Stomach (tissue), 9 donors: ENCODE data around the gene TRIO. TPM values are rescaled to one million over a fixed set of nuclear protein-coding genes. Genes with fewer than 3 reads are reported as not detected.
A peak's percentile ranks its signal among the peaks of the same experiment; 100 is the strongest.

ENCODE experiments used
- DNase-seq, 2 donors: peaks; one replicate each; pipeline versions ENCODE4 v3.0.0 to v3.0.0-alpha.2; 2013 to 2019
- H3K27ac ChIP-seq, 5 donors: fragments of 200-600 bp in 4 of 5; sonication (generic) in 4 of 5; one replicate each; pipeline ENCODE4 v1.5.1; 2013 to 2019; ENCODE audit warnings: mild to moderate bottlenecking in 1 of 5, moderate library complexity in 1 of 5
- H3K27me3 ChIP-seq, 3 donors: fragments of 200-600 bp; sonication (generic); one replicate each; pipeline ENCODE4 v1.5.1; 2017 to 2019; ENCODE audit warnings: mixed run types in 1 of 3
- H3K36me3 ChIP-seq, 4 donors: fragments of 200-600 bp; sonication (generic); 1 replicate in 3 of 4; 2 replicates in 1 of 4; pipeline ENCODE4 v1.5.1; 2016 to 2019
- H3K4me1 ChIP-seq, 4 donors: fragments of 200-600 bp; sonication (generic); one replicate each; pipeline ENCODE4 v1.5.1; 2016 to 2019
- H3K4me3 ChIP-seq, 4 donors: fragments of 200-600 bp; sonication (generic) in 3 of 4; one replicate each; pipeline ENCODE4 v1.5.1; 2016 to 2019; ENCODE audit warnings: mild to moderate bottlenecking in 1 of 4
- H3K9me3 ChIP-seq, 4 donors: fragments of 200-600 bp; sonication (generic); one replicate each; pipeline ENCODE4 v1.5.1; 2016 to 2019
- CTCF ChIP-seq, 7 experiments: fragments of 450-650 bp in 4 of 7; fragments of 200-600 bp in 3 of 7; sonication (generic) in 3 of 7; IDR thresholded peaks; one replicate each; pipeline ENCODE4 v1.5.1; 2016 to 2019; ENCODE audit warnings: antibody characterized with exemption in 7 of 7, control low read depth in 2 of 7, mild to moderate bottlenecking in 1 of 7
- EP300 ChIP-seq: sonication (generic); formaldehyde crosslinking; IDR thresholded peaks from one replicate; pipeline ENCODE4 v1.6.1; 2017; ENCODE audit warnings: antibody characterized with exemption
- POLR2A ChIP-seq, 4 donors: fragments of 450-650 bp; IDR thresholded peaks; one replicate each; pipeline ENCODE4 v1.6.1; 2016; ENCODE audit warnings: antibody characterized with exemption in 4 of 4, control low read depth in 2 of 4, mild to moderate bottlenecking in 1 of 4, moderate library complexity in 1 of 4
- POLR2AphosphoS5 ChIP-seq, 3 donors: sonication (generic); formaldehyde crosslinking; IDR thresholded peaks; one replicate each; pipeline ENCODE4 v1.6.1; 2016; ENCODE audit warnings: antibody characterized with exemption in 3 of 3
- WGBS, 5 donors: extraction: QIAGEN DNeasy Blood & Tissue Kit in 3 of 5; methylation state at CpG; one replicate each; pipeline versions ENCODE4 v1.1.5 to v1.1.7; 2013 to 2018; 5-methylcytosine and 5-hydroxymethylcytosine counted together
- intact Hi-C: fragments of 100-400 bp; cut with DNase I; formaldehyde crosslinking; loops from one replicate; pipeline ENCODE4 v1.15.1; 2023; ENCODE audit warnings: low total_unique reads
- polyA plus RNA-seq, 3 donors: library from polyadenylated mRNA; stranded (reverse); fragments of 200-250 nt; gene quantifications; one replicate each; pipeline ENCODE4 v1.2.3, GENCODE V29; 2013
- total RNA-seq, 5 donors: library from RNA; depleted of rRNA; stranded (reverse); fragments of >200 nt; gene quantifications; one replicate each; pipeline versions ENCODE4 v1.1.0 to v1.2.3, GENCODE V29; 2014 to 2016
- donor health status: healthy with polysubstance abuse.
- donor health status: Bipolar disorder and iron deficiency.
- donor health status: healthy.

The TRIO gene
- total and polyA plus RNA-seq, 8 donors, result 9.9 to 558 (median 127) TPM

GRCh38 chr5:14155739-14156138, 12.6 kb downstream of the TRIO start:
- WGBS, 5 donors, result 93 to 100% (median 100%) methylated on average over 1 of the region's 1 CpG
- H3K9me3 ChIP-seq, result no peaks in the 10 kb centered on the region
- intact Hi-C loops, result loop anchor here (10.0 kb wide), 1 partner anchor 109 kb away; no protein-coding TSS in a partner anchor

GRCh38 chr5:14156290-14156649, 13.1 kb downstream of the TRIO start:
- peaks cover 42 to 91% (median 67%) of the 10 kb centered on the region in 4 donors for H3K4me1 ChIP-seq
- H3K4me3 ChIP-seq, result no peak overlapping the region
- peak overlapping the region in 4 of 5 donors; percentile 55 to 82 (median 75) for H3K27ac ChIP-seq
- no peaks in the 10 kb centered on the region for H3K27me3 ChIP-seq
- H3K9me3 ChIP-seq, result no peaks in the 10 kb centered on the region
- no peaks in the 10 kb centered on the region for H3K36me3 ChIP-seq
- TF ChIP-seq EP300, result no peak
- no peak for TF ChIP-seq POLR2A (IDR thresholded peaks at IDR 0.05)
- no peak for TF ChIP-seq POLR2AphosphoS5 (IDR thresholded peaks at IDR 0.05)
- no peak for TF ChIP-seq CTCF (IDR thresholded peaks at IDR 0.05)
- DNase-seq, result no peak
- 38 to 52% (median 46%) methylated on average over 6 of the region's 6 CpGs for WGBS, 5 donors
- intact Hi-C loops, result loop anchor here (10.0 kb wide), 1 partner anchor 109 kb away; no protein-coding TSS in a partner anchor

More at GRCh38 chr5:14155739-14156138, 12.6 kb downstream of the TRIO start:
- Histone ChIP-seq H3K27me3 (no peaks in the 10 kb centered on the region), H3K4me1 (peaks cover 42 to 91% (median 64%) of the 10 kb centered on the region in 4 donors), H3K4me3 (no peak overlapping the region), H3K36me3 (no peaks in the 10 kb centered on the region), H3K27ac (peak overlapping the region in 3 of 5 donors; percentile 55 to 82 (median 80))
- TF ChIP-seq POLR2A (IDR thresholded peaks at IDR 0.05) (no peak), EP300 (no peak), CTCF (IDR thresholded peaks at IDR 0.05) (no peak), POLR2AphosphoS5 (IDR thresholded peaks at IDR 0.05) (no peak)
- DNase-seq, result no peak

GRCh38 chr5:14156650-14157492, 13.7 kb downstream of the TRIO start:
- intact Hi-C loops, result loop anchor here (10.0 kb wide), 1 partner anchor 108 kb away; no protein-coding TSS in a partner anchor
- no peaks in the 10 kb centered on the region for H3K36me3 ChIP-seq

GRCh38 chr5:14157493-14157782, 14.3 kb downstream of the TRIO start:
- no peaks in the 10 kb centered on the region for H3K36me3 ChIP-seq
- peak overlapping the region in 4 of 5 donors; percentile 55 to 82 (median 75) for H3K27ac ChIP-seq
- 75 to 93% (median 86%) methylated on average over 3 of the region's 3 CpGs for WGBS, 5 donors
- H3K4me1 ChIP-seq, result peaks cover 42 to 92% (median 71%) of the 10 kb centered on the region in 4 donors
- intact Hi-C loops, result loop anchor here (10.0 kb wide), 1 partner anchor 107 kb away; no protein-coding TSS in a partner anchor
- no peak for DNase-seq
- TF ChIP-seq EP300, result no peak
- TF ChIP-seq POLR2A (IDR thresholded peaks at IDR 0.05), result no peak
- TF ChIP-seq POLR2AphosphoS5 (IDR thresholded peaks at IDR 0.05), result no peak
- TF ChIP-seq CTCF (IDR thresholded peaks at IDR 0.05), result no peak
- H3K9me3 ChIP-seq, result no peaks in the 10 kb centered on the region
- H3K27me3 ChIP-seq, result no peaks in the 10 kb centered on the region
- no peak overlapping the region for H3K4me3 ChIP-seq

More at GRCh38 chr5:14156650-14157492, 13.7 kb downstream of the TRIO start:
- Histone ChIP-seq H3K27me3 (no peaks in the 10 kb centered on the region), H3K27ac (peak overlapping the region; percentile 38 to 82 (median 70)), H3K4me1 (peaks cover 42 to 91% (median 68%) of the 10 kb centered on the region in 4 donors), H3K4me3 (peak overlapping the region in 2 of 4 donors; percentile 14 to 15), H3K9me3 (no peaks in the 10 kb centered on the region)
- 42 to 64% (median 49%) methylated on average over 8 of the region's 8 CpGs for WGBS, 5 donors
- peak in 1 of 2 donors; percentile 74 for DNase-seq
- TF ChIP-seq POLR2AphosphoS5 (IDR thresholded peaks at IDR 0.05) (peak in 2 of 3 donors; percentile 31 to 75), POLR2A (IDR thresholded peaks at IDR 0.05) (no peak)
